Measurements from ENCODE around the gene MAT1A. TPM values are rescaled to one million over a fixed set of nuclear protein-coding genes. Genes with fewer than 3 reads are reported as not detected.
A peak's percentile ranks its signal among the peaks of the same experiment; 100 is the strongest.
"Not testable (repeated sequence)": the region's sequence is repeated elsewhere in the genome, so short reads cannot be mapped to it uniquely, and the experiment has no call there.

The MAT1A gene
- polyA plus RNA-seq (ENCODE audit: insufficient read length in 10 of 10): under 1 TPM in 5 of 10 donors, not detected in 5; 0.04 to 0.15 (median 0.11) TPM
- long read RNA-seq, donor 1: 0 reads
- long read RNA-seq, donor 2: 0 reads
- long read RNA-seq, donor 3: 0 reads
- long read RNA-seq, donor 4: 0 reads
- long read RNA-seq, donor 5: 0 reads
- long read RNA-seq, donor 6: 0 reads
- long read RNA-seq, donor 7: 0 reads
- long read RNA-seq, donor 8: 0 reads
- long read RNA-seq, donor 9: 0 reads

DNA sequence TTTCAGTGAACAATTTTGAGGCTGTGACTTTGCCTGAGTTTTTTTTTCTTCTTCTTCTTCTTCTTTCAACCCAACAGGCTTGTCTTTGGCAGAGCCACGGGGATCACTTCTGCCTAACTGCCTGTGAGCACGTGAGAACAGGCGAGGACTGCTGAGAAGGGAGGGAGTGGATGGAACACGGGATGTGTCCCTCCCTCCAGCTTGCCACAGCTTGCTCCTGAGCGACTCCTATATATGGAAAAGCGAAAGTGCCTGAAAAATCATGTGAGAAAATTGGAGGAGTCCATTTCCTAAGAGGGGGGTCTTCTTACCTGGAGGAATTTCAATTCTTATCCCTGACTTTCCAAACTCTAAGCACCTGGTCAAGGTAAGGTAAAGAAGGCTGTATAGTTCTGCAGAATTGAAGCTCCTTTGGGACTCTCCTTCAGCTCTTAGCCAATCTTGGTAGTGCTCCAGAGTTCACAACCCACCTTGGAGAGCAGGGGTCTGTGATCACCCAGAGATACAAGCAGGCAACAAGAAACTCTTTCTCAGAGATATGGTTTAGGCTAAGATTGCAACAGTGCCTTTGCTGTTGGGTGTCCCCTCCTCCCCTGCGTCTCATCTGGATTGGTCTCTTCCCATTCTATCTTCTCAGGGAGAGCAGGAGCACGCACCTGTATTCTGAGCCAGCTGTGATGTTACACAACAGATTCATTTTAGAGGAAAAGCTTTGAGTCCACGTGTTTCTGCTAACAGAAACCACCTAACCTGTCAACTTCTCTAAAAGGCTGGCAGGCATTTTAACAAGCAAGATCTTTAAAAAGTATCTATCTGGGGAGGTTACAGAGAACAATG is at the start of gene MAT1A:
Gene MAT1A, minus strand, starts transcription at position 208 of the 837 bp plus-strand sequence. CDS start 235 bp downstream, outside the sequence.
- DNase-seq: no peak

DNA sequence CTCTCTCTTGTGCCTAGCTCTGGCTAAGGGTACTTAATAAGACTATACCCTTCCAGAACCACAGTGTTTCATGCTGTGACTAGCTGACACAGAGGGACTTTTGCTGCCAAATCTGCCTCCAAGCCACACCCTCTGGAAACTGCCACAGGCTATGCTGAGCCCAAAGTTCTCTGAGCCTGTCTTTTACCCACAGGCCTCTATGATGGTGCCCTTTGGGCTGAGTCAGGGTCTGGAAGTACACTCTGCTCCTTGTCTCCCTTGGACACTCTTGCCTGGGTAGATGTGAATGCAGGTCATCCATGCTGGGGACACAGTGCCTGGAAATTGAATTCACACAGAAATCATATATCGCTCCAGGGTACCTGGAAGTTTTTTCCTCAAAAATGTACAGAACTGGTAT is 44.5 kb upstream of the MAT1A start:
- DNase-seq: no peak

DNA sequence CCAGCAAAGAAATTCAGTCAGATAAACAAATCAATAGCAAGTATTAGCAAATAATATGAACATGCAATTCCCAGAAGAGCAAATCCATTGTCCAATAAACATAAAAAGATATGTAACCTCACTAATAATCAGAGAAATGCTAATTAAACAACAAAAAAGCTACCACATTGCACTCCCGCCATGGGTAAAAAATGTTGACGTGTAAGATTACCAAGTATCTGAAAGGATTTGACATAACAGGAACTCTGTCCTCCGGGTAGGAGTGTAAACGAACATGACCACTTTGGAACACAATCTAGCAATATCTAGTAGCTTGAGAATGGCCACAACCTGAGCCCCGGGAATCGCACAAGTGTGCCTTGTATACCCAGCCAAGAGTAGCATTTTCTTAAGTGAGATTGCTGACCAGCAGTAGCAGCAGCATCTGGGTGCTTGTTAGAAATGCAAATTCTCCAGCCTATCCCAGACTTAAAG is 35.5 kb upstream of the MAT1A start:
- DNase-seq: no peak

DNA sequence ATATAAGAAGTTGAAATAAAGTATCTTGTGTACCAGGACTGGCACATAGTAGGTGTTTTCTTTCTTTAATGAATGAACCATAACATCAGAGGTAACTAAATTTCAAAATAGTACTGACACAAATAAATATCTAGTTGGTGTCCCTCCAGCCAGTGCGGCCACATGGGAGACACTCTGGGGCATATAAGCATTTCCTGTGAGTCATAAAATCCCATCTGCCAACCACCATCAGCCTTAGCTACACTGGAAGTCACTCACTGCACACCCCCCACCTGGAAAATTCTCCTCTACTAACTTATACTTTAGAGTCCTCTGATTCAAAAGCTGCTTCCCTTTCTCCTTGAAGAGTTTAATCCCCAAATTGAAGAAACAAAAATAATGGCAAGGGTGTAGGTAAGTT is 34.6 kb upstream of the MAT1A start:
- DNase-seq: peak in 1 of 3 donors; percentile 13

DNA sequence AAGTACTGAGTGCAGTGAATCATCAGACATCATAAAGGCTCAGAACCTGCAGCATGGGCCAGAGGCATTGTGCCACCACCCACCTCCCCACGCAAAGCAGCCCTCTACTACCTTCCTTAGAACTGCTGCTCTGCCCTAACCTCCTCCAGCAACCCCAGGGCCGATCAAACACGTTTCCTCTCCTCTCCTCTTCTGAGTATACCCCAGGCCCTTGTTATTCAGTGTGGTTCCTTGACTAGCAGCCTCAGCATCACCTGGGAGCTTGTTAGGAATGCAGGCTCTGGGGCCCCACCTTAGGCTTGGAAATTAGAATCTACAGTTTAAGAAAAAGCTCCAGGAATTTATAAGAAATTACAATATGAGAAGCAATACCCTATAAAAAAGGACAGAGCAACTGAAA is 33.9 kb upstream of the MAT1A start:
- DNase-seq: no peak

DNA sequence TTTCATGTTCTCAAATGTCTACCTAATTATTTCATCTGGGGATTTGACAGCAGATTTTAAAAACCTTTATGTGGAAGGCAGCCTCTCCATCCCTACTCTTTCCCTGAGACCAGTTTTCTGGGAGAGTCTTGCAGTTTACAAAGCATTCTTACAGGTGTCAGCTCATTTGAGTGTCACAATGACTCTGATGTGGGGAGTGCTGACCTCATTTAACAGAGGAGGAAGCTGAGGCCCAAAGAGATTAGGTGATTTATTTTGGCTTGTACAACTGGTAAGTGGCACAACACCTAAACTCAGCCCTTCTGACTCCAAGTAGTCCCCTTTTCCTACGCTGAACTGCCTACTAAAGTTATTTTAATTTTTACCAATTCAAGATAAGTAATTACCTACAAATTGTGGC is 33.3 kb upstream of the MAT1A start:
- no peak for DNase-seq

DNA sequence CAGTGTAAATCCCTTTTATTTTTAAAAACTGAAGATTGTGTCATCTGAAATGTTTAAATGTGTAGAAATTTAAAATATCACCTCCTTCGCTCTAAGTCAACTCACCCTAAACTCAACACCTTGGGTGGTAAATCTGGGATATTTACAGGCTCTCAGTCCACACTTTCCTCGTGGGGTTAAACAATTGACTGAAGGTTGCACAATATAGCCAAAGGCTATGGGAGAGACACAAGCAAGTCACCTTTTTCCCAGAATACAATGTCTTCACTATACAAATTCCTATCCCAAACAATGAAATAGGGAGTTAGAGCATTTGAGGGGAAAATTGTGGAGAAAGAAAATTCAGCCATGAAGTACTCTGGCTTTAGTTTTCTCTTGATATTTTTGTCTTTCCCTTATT is 32.7 kb upstream of the MAT1A start:
- no peak for DNase-seq

DNA sequence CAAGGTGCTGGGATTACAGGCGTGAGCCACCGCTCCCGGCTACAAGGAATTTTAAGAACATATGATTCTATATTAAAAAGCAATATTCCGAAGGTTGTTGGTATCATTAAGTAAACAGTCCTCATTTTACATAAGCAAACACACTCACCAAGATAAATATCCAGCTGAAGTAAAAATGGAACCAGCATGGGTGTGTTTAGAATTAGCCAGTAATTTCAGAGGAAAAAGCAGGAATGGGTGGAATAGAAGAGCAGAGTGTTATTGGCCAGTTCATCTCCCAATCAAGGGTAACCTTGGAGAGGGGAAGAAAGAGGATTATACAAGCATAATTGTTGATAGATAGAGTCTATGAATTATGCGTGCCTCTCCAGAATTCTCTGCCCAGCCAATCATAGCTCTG is 31.7 kb upstream of the MAT1A start:
- no peak for DNase-seq

DNA sequence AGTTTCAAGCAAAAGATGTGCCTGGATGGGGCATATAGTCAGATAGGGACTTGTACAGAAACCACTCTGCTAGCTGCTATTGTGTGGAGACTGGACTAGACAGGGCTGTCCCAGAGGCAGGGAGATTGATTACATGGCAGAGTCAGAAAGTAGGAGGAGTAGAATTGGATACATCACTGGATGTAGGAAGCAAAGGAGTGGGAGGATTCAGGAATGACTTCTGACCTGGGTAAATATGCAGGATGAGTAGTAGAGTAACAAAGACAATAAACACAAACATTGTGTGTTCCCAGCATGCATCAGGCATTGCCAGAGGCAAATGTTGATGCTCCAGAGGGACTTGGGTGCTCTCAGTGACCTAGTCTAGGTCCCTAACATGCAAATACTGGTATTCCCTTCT is 30.9 kb upstream of the MAT1A start:
- no peak for DNase-seq

DNA sequence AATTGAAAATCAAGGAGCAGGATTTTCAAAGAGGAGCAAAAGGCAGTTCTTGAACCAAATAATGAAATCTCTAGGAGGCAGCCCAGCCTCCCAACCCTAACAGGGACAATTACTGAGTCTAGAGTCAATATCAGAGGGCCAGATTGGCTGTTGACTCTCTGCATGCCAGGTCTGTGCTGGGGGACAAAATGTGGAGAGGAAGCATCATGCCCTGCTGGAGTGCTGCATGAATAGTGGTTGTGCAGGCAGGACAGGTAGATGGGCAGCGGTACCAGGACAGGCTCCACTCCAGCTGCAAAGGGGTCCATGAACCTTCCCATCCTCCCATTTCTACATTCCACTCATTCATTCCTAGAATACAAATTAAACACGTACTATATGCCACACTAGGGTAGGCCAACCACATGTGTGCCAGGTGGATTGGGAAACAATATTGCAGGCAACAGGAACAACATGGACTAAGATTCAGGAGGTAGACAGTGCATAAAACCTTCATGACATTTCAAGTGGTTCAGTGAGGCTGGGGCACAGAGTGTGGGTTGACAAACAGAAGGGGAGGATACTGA is 30.4 kb upstream of the MAT1A start:
- DNase-seq: no peak

DNA sequence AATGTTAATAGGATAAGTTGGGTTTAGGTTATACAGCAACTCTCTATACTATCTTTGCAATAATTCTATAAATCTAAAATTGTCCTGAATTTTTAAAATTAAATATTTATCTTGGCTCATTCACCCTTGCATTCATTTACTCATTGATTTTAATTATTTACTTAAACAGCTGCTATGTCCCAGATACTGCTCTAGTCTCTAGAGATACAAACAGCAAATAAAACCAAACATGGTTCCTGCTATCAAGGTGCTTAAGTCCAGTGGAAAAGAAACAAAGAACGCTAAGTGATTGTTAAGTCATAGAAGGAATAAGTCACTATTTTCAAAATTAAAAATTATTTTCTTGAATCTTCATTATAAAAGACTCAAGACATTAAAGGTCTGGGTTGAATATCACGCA is 29.9 kb upstream of the MAT1A start:
- DNase-seq: no peak

DNA sequence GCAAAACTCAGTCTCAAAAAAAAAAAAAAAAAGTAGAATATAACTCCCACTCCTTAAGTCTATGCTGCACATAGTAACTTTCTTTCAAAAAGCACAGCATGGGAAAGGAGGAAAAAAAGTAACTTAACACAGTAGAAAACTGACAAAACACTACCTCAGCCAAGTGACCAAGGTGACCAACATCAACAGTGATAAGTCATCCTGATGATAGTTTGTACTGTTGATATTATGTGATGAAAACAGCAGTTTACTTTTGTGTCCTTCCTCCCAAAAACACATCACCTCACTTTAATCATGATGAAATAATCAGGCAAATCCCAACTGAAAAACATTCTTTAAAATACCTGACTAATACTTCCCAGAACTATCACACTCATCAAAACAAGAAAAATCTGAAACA is 29.3 kb upstream of the MAT1A start:
- no peak for DNase-seq

DNA sequence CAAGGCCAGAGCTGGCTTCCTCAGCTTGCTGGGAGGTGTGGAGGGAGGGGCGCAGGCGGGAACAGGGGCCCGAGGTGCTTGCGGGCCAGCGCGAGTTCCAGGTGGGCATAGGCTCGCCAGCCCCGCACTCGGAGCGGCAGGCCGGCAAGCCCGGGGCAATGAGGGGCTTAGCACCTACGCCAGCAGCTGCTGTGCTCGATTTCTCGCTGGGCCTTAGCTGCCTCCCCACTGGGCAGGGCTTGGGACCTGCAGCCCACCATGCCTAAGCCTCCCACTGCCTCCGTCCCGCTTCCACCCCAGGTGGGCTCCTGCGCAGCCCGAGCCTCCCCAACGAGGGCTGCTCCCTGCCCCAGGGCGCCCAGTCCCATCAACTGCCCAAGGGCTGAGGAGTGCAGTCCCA is 25.9 kb upstream of the MAT1A start:
- DNase-seq: no peak

DNA sequence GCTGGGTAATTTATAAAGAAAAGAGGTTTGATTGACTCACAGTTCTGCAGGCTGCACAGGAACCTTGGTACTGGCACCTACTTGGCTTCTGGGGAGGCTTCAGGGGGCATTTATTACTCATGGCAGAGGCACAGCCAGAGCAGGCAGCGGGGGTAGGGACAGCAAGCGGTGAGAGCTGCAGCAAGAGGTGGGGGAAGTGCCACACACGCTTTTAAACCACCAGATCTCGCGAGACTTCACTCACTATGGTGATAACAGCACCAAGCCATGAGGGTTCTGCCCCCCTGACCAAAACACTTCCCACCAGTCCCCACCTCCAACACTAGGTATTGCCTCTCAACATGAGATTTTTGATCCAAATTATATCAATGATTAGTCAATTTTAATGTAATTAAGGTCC is 24.1 kb upstream of the MAT1A start:
- no peak for DNase-seq

DNA sequence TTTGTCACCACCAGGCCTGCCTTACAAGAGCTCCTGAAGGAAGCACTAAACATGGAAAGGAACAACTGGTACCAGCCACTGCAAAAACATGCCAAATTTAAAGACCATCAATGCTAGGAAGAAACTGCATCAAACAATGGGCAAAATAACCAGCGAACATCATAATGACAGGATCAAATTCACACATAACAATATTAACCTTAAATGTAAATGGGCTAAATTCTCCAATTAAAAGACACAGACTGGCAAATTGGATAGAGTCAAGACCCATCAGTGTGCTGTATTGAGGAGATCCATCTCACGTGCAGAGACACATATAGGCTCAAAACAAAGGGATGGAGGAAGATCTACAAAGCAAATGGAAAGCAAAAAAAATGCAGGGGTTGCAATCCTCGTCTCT is 16.5 kb upstream of the MAT1A start:
- DNase-seq: not testable (repeated sequence)

DNA sequence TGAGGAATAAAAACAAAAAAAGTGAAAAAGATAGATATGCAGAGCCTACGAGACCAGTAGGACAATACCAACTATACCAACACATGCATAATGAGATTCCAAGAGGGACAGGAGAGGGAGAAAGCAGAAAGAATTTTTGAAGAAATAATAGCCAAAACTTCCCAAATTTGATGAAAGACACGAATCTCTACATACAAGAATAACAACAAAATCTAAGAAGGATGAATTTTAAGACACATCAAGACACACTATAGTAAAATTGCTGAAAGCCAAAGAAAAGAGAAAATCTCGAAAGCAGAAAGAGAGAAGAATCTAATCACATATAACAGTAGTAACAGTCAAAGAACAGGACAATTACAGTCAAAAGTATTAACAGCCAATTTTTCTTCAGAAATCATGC is 7.5 kb upstream of the MAT1A start:
- DNase-seq: no peak

DNA sequence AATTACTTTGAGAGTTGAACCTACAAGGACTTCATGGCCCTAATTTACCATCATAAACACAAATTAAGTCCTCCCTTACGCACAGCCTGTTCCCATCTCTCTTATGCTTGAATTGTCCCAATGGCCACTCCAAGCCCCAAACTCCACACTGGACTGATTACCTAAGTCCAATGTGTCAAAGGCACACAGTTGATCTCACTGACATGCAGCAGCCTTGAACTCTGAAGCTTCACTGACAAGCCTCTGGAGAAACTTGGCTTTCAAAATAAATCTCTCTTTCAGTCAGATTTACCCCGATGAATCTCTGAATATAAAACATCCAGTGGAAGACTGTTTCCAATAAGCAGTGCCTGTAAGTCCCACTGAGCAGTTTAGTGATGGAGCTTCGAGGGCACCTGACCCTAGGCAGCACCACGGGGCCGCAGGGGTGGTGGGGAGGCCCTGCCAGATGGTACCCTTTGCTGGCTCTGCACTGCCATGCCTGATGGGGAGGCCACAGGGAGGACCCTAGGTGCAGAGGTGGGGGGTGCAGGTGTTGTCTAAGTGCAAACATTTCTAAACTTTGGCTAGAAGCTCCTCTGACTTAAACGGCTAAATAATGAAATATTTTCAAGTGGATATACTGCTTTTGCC is 3.3 kb upstream of the MAT1A start:
- DNase-seq: no peak

DNA sequence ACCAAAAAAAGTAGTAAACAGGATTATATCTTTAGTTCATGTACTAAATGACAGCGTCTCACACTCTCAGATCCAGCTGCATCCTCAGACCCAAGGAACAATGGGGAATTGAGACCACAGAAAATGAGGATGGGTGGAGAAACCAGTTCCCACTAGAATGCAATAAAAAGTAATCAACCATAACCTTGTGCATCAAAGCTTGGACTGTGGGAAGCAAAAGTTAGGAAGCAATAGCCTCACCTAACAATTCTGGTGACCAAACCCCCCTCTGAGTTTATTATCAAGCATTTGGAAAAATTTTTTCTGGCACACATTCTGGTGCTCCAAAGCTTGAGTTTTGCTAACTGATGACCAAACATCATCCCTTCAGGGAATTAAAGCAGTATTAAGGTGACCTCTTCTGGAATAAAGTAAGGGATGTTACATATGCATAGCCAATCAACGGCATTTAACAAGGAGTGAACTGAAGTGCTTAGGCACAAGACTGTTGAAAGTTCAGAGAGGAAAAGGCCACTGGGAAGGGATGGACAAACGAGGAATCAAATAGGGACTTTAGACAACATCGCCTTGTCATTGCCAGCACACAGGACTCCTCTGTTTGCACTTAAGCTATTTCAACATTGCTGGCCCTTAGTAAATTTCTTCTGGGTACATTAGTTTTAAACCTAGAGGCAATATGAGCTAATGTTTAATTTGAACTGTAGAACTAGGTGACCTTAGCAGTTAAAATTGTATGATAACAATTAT is 1.2 kb upstream of the MAT1A start:
- no peak for DNase-seq

DNA sequence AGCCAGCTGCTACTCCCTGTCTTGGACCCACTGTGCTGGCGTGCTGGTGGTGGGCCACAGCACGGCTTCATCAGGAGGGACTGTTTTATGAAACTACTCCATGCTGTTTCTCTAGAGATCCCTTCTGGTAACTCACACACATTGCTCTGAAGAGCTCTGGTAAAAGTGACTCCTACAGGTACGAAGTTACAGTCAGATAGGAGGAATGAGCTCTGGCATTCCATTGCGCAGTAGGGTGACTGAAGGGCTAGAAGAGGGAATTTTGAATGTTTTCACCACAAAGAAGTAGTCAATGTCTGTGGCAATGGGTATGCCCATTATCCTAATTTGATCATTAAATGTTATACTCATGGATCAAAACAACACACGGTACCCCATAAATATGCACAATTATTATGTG is 609 bp downstream of the MAT1A start:
- DNase-seq: no peak

DNA sequence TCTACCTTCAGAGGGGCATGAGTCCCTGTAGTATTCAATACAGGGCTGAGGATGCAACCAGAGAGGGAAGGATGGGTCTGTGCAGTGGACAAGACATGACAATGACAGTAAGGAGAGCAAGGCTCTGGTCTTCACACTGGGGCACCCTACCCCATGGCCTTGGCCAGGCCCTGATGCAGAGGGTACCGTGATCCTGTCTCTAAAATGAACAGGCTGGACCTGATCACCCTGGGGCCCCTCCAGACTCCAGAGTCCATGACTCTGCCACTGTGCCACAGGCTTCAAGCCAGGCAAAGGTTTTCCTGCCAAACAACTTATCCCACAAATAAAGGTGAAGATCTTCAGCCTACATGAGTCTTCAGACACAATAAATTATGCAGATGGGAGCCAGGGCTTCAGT is 4.9 kb downstream of the MAT1A start:
- DNase-seq: no peak

DNA sequence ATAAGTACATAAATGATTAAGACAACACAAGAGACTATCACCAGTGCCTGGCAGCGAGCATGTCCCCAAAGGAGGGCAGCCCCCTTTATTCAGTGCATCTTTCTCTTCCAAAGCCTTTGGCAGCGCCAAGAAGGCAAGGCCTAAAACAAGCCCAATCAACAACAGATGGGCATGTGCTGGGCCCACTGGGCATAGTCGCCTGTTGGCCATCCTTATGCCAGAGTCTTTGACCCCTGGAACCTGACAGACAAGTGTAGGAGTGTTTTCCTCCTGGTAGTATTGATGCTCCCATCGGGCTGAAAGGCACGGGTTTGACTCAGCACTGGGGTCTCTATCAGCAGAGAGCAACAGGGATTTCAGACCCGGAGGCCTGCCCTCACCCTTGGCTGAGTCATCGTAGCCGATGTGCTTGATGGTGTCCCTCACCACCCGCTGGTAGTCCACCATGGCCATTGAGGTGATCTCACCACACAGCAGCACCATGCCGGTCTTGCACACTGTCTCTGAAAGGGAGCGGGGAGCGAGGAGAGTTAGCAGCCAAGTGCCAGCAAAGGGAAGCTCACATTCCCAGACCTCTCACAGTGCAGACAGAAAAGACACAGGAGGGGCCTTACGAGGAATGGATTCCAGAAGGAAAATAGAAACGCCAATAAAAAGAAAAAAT is 5.8 kb downstream of the MAT1A start:
- no peak for DNase-seq

Data from muscle of back (tissue), 13 donors.